Lower leg skin (tissue), 4 donors: Measurements from ENCODE around the gene TTLL1. TPM values are rescaled to one million over a fixed set of nuclear protein-coding genes. Genes with fewer than 3 reads are reported as not detected.

ENCODE experiments used
- DNase-seq, 2 donors: peaks; one replicate each; pipeline ENCODE4 v3.0.0-alpha.2; 2019; ENCODE audit warnings: low spot score in 2 of 2
- H3K4me3 ChIP-seq: fragments of 200-600 bp; sonication (generic); 2 replicates; pipeline ENCODE4 v1.5.1; 2017; ENCODE audit warnings: mild to moderate bottlenecking, low read depth; ENCODE audit not compliant: poor library complexity, severe bottlenecking
- POLR2A ChIP-seq, 2 donors: fragments of 450-650 bp; IDR thresholded peaks; one replicate each; pipeline ENCODE4 v1.6.1; 2016 to 2017; ENCODE audit warnings: antibody characterized with exemption in 2 of 2, mild to moderate bottlenecking in 1 of 2, moderate library complexity in 1 of 2
- WGBS, 2 donors: methylation state at CpG; one replicate each; pipeline ENCODE4 v1.1.5; 2018; 5-methylcytosine and 5-hydroxymethylcytosine counted together
- intact Hi-C: fragments of 100-400 bp; cut with DNase I; formaldehyde crosslinking; loops from one replicate; pipeline ENCODE4 v1.15.0; 2023; ENCODE audit warnings: low total_unique reads
- total RNA-seq, 4 donors: library from RNA; depleted of rRNA; stranded (reverse); fragments of >200 nt; gene quantifications; one replicate each; pipeline ENCODE4 v1.1.0, GENCODE V29; 2016
- TF ChIP-seq, protein P1 (sequence below), 3 donors: fragments of 450-650 bp; IDR thresholded peaks; one replicate each; pipeline ENCODE4 v1.5.1; 2016; ENCODE audit warnings: antibody characterized with exemption in 3 of 3, mild to moderate bottlenecking in 3 of 3, moderate library complexity in 2 of 3

Gene TTLL1
- total RNA-seq, 4 donors from 2014 or later, result 1.9 to 7.9 (median 5.4) TPM

DNA sequence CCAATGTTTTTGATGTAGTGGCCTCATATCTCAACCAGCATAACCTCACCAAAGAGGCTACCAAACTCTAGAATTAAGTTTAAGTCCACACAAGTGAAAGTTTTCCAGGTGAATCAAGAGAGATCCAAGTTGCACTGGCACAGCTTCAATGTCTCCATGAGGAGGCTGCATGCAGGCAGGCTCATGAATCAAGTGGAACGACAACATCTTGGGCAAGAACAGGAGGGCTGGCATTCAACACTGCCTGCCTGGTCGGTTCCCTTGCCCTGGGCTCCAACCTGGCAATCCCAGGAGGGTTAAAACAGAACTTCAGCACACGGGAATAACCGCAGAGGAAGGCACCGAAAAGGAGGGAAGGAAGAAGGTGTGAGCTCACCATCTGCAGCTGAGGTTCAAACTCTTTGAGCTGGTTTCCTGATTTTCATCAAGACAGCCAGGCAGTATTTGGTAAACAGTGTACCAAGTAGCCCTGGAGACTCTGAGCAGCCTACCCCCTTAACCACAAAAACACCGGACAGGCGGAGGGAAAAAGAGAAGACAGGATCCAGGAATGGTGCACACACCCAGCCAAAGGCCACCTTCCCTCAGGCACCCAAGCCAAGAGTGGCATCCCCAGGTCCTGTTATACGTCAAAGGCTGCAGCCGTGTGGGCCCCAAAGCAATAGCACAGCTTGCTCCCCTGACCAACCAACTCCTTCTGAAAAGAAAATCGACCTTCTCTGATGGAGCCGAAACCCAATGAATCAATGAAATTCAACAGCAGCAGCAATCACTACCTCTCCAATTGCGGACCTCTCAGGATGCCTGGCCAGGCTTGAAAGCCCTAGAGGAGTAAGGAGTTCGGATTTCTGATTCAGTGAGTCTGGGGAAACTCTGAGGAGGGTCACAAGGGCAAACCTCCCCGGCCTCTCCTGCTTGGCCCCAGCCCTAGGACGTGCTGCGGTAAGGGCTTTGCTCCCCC lies 75.6 kb downstream of the TTLL1 start:
- no peak for TF ChIP-seq POLR2A (IDR thresholded peaks at IDR 0.05)
- TF ChIP-seq, protein P1, sequence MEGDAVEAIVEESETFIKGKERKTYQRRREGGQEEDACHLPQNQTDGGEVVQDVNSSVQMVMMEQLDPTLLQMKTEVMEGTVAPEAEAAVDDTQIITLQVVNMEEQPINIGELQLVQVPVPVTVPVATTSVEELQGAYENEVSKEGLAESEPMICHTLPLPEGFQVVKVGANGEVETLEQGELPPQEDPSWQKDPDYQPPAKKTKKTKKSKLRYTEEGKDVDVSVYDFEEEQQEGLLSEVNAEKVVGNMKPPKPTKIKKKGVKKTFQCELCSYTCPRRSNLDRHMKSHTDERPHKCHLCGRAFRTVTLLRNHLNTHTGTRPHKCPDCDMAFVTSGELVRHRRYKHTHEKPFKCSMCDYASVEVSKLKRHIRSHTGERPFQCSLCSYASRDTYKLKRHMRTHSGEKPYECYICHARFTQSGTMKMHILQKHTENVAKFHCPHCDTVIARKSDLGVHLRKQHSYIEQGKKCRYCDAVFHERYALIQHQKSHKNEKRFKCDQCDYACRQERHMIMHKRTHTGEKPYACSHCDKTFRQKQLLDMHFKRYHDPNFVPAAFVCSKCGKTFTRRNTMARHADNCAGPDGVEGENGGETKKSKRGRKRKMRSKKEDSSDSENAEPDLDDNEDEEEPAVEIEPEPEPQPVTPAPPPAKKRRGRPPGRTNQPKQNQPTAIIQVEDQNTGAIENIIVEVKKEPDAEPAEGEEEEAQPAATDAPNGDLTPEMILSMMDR (IDR thresholded peaks at IDR 0.05), result no peak
- DNase-seq, result no peak
- 8 to 11% methylated on average over 14 to 16 of the region's 16 CpGs for WGBS, 2 donors
- intact Hi-C loops, result no loop called here
- H3K4me3 ChIP-seq, result peak overlapping the region; percentile 83

DNA sequence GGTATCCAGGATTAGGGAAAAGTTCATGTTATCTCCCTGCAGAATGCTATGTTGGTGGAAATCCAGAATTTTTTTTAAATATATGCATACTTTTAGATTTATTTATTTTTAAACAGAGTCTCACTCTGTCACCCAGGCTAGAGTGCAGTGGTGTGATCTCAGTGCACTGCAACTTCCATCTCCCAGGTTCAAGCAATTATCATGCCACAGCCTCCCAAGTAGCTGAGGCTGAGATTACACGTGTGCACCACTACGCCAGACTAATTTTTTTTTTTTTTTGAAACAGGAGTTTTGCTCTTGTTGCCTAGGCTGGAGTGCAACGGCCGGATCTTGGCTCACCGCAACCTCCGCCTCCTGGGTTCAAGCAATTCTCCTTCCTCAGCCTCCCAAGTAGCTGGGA lies 76.8 kb downstream of the TTLL1 start:
- no peak for DNase-seq
- TF ChIP-seq, protein P1 (IDR thresholded peaks at IDR 0.05), result no peak
- TF ChIP-seq POLR2A (IDR thresholded peaks at IDR 0.05), result no peak
- intact Hi-C loops, result no loop called here
- H3K4me3 ChIP-seq, result no peak overlapping the region
- WGBS, 2 donors, result 89 to 90% methylated on average over 6 of the region's 6 CpGs

DNA sequence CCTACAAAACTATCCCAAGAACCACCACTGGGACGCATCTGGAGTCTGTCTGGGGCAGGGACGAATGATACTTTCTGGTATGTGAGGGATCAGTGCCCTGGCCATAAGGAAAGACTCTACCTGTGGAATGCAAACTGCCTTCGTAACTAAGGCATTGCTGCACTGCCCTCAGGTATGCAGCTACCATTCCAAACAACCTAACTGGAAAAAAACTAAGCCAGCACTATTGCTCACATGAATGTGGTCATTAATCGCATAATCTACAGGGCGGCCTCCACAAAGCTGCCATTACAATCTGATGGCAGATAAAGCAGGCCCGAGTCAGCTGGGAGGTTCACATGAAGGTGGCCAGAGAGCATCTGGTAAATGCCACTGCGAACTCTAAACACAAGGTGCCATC lies 78.1 kb downstream of the TTLL1 start:
- intact Hi-C loops, result no loop called here
- 73 to 84% methylated on average over 7 of the region's 7 CpGs for WGBS, 2 donors
- no peak for TF ChIP-seq POLR2A (IDR thresholded peaks at IDR 0.05)
- TF ChIP-seq, protein P1 (IDR thresholded peaks at IDR 0.05), result no peak
- no peak overlapping the region for H3K4me3 ChIP-seq
- DNase-seq, result no peak

DNA sequence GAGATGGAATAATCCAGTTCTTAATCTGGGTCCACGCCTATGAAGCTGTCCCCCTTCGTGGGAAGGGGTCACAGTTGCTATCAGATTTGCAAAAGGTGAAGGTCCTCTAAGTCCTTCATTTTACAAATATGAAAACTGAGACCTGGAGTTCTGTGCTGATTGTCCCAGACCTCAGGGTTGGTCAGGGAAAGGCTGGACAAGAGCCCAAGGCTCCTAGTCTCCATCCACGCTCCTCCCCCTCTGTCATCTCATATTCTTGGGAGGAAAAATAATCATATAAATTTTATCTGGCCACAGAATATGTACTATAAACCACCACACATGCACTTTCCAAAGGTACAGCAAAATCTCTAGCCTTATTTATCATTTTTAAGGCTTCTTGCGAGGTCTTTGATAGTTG lies 79.7 kb downstream of the TTLL1 start:
- H3K4me3 ChIP-seq, result no peak overlapping the region
- intact Hi-C loops, result no loop called here
- TF ChIP-seq, protein P1 (IDR thresholded peaks at IDR 0.05), result no peak
- no peak for TF ChIP-seq POLR2A (IDR thresholded peaks at IDR 0.05)
- DNase-seq, result no peak
- 89% methylated on average over 4 of the region's 4 CpGs for WGBS, 2 donors

DNA sequence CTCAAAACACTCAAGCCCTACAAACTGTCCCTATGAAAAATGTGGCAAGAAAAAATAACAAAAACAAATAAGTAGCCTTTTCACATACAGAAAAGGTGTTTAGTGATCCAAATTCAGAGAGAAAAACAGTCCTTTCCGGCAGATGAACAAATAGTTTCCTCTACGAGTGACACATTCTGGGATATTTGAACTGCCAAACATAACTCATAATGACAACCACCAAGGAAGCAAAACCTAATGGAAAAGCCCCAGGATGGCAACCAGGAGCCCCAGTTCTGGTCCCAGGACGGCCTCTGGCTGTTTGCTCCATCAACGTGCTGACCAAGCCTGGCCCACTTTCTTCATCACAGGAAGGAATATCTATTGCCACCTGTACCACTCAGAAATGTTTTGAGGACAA lies 80.3 kb downstream of the TTLL1 start:
- H3K4me3 ChIP-seq, result no peak overlapping the region
- 60 to 78% methylated on average over 4 of the region's 4 CpGs for WGBS, 2 donors
- TF ChIP-seq, protein P1 (IDR thresholded peaks at IDR 0.05), result no peak
- no peak for TF ChIP-seq POLR2A (IDR thresholded peaks at IDR 0.05)
- intact Hi-C loops, result no loop called here
- DNase-seq, result no peak
